Measurements from ENCODE around the gene C9orf50.
"Not testable (repeated sequence)": the region's sequence is repeated elsewhere in the genome, so short reads cannot be mapped to it uniquely, and the experiment has no call there.

C9orf50 gene

DNA sequence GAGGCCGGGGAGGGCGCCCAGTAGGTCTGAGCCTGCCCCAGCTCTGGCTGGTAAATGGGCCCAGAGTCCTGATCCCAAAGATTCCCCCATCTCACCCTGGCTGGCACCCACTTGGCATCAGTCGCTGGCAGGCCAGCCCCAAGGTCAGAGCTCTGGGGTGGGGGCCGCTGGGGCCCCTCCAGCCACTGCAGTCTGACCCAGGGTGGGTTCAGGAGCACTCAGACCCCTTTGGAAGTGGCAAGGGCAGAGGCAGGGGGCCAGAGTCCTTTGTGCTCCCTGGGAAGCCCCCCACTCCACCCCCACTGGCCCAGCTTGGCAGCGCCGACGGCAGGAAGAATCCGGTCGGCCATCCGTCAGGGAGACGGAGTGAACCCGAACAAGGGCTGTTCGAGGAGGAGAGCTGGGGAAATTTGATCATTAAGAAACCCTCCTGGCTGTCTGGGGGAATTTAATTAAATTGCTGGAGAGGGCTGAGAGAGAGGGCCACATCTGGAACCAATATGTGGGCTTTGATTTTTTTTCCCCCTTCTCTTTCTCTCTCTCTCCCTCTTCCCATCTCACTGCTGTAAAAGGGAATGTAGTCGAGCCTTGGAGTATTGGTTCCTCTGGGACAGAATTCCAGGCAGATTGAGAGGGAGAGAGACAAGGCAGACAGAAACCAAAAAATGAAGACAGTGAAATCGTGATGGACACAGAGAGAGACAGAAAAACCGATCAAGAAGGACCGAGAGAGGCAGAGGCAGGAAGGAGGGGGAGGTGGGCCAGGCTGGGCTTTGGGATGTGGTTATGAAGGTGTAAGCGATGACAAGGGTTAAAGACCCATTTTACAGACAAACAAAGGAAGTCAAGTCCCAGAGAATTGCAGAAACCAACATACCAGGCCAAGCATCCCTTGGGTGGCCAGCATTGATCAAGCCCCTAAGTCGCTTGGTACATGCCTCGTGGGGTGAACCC, 29.1 kb upstream of the C9orf50 start:
- no peak for DNase-seq
- in situ Hi-C loops (cut with MboI; ENCODE audit: low pct_unique_long_range_greater_than_20kb, low sequenced_read_pairs) = no loop called here

DNA sequence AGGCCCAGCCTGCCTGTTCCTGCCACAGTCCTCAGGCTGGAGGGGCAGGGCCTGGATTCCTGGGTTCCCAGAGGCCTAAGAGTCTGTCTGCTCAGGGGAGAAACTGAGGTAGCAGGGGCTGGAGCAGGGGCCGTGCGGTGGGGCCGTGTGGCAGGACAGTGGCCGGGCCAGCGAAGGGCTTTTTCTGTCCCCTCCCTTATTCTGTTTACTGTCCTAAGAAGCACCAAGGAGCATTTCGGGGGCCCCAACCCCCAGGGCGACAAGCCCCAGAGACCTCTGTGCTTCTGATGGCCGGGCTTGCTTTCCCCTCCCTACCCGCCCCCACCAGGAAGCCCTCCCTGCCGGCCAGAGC, 27.8 kb upstream of the C9orf50 start:
- DNase-seq = no peak
- in situ Hi-C loops (cut with MboI; ENCODE audit: low pct_unique_long_range_greater_than_20kb, low sequenced_read_pairs) = no loop called here

DNA sequence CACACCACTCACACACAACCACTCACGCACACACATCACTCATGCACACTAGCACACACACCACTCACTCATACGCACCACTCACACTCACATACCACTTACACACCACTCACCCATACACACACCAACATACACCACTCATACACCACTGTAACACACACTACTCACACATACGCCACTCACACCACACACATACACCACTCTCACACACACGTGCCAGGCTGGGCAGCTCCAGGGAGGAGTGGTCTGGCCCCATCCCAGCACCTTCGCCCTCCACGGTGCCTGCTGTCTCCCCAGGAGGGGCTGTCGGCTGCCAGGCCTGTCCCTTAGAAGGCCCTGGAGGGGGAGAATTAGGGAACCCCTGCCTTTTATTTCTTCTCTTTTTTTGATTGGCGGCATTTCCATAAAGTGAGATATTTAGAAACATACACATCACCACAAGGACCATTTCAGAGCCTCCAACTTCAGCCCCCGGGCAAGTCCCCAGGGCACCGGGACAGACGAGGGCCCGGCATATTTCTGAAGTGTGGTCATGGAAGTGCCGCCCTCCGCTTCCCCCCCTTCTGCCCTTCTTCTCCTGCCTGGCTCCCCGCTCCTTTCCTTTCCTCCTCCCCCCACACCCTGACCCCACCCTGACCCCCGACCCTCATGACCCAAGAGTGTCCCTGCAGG, 27.3 kb upstream of the C9orf50 start:
- in situ Hi-C loops (cut with MboI; ENCODE audit: low pct_unique_long_range_greater_than_20kb, low sequenced_read_pairs) = no loop called here
- no peak for DNase-seq

- no peak for DNase-seq
- in situ Hi-C loops (cut with MboI; ENCODE audit: low pct_unique_long_range_greater_than_20kb, low sequenced_read_pairs) = no loop called here
These were observed 26.7 kb upstream of the C9orf50 start for GRCh38 chr9:129647635-129648034.

DNA sequence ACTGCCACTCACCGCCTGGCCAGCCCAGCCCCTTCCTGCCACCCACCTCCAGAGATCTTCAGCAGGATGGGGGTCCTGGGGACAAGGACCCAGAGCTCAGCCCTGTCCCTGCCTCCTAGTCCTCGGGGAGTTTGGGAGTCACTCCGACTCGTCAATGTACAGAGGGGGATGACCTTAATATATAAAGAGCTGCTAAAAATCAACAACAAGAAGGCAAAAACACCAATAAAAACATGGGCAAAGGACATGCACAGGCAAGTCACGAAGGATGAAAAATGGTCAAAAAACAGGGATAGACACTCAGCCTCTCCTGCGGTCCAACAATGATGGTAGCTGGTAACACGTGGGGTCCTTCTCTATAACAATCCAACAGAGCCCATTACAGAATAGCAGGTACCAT, 25.8 kb upstream of the C9orf50 start:
- DNase-seq = no peak
- in situ Hi-C loops (cut with MboI; ENCODE audit: low pct_unique_long_range_greater_than_20kb, low sequenced_read_pairs) = no loop called here

DNA sequence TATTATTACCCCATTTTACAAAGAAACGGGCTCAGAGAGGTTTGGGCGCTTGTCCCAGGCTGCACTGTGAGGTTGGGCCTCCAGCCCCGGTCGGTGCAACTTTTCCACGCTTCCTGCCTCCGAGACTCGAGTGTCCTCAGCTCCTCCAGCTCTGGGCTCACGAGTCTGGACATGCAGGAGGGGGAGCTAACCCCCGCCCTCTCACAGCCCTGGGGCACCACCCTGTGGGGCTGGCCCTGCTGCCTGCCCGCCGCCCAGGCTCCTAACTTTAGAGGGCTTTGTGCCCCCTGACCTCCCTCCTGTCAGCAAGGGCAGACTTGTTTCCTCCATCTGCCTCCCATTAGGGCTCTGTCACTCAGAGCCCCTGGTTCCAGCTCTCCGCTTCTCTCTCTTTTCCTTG, 25.4 kb upstream of the C9orf50 start:
- in situ Hi-C loops (cut with MboI; ENCODE audit: low pct_unique_long_range_greater_than_20kb, low sequenced_read_pairs) = no loop called here
- no peak for DNase-seq

- no peak for DNase-seq
- in situ Hi-C loops (cut with MboI; ENCODE audit: low pct_unique_long_range_greater_than_20kb, low sequenced_read_pairs) = no loop called here
These were observed 24.0 kb upstream of the C9orf50 start for GRCh38 chr9:129644902-129645301.

DNA sequence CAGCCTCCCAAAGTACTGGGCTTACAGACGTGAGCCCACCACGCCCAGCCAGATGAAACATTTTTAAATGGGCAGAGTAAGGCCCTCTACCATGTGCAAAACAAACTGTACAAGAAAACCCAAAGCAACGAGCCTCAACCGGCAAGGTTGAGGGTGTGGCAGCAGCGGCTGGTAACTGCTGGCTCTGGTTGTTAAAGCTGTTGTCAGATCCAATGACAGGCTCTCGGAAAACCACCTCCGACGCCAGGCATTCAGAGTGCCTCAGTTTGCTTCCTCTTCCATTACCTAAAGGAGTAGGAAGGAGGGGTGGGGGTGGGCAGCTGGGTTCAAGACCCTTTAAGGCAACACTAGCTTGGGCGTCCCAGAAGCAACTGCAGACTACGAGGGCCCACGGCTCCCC, 23.5 kb upstream of the C9orf50 start:
- in situ Hi-C loops (cut with MboI; ENCODE audit: low pct_unique_long_range_greater_than_20kb, low sequenced_read_pairs) = no loop called here
- DNase-seq = no peak

DNA sequence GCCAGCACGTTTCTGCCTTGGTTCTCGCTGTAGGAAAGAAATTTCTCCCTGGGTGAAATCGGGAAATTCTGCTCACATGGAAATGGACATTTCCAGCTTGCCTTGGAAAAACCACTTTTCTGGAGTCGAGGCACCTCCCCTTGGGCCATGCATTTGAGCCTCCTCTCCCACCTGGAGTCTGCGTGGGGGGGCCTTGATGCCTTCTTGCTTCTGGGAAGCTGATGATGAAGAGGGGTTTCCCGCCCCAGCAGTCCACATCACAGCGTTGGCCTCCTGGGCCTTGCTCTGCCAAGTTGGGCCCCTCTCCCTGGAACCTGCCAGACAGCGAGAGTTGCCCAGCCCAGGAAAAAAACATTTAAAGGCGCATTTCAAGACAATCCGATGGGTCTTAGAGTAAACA, 22.8 kb upstream of the C9orf50 start:
- in situ Hi-C loops (cut with MboI; ENCODE audit: low pct_unique_long_range_greater_than_20kb, low sequenced_read_pairs) = no loop called here

GRCh38 chr9:129641750-129642585, 21.1 kb upstream of the C9orf50 start, which contains the start of gene ASB6:
Gene ASB6, minus strand, starts transcription at chr9:129642151. Its CDS starts 152 bp downstream, at chr9:129641999.
- in situ Hi-C loops (cut with MboI; ENCODE audit: low pct_unique_long_range_greater_than_20kb, low sequenced_read_pairs) = no loop called here
- peak; percentile 97 for DNase-seq

More for the DNA sequence above, 22.8 kb upstream of the C9orf50 start:
- DNase-seq = no peak

DNA sequence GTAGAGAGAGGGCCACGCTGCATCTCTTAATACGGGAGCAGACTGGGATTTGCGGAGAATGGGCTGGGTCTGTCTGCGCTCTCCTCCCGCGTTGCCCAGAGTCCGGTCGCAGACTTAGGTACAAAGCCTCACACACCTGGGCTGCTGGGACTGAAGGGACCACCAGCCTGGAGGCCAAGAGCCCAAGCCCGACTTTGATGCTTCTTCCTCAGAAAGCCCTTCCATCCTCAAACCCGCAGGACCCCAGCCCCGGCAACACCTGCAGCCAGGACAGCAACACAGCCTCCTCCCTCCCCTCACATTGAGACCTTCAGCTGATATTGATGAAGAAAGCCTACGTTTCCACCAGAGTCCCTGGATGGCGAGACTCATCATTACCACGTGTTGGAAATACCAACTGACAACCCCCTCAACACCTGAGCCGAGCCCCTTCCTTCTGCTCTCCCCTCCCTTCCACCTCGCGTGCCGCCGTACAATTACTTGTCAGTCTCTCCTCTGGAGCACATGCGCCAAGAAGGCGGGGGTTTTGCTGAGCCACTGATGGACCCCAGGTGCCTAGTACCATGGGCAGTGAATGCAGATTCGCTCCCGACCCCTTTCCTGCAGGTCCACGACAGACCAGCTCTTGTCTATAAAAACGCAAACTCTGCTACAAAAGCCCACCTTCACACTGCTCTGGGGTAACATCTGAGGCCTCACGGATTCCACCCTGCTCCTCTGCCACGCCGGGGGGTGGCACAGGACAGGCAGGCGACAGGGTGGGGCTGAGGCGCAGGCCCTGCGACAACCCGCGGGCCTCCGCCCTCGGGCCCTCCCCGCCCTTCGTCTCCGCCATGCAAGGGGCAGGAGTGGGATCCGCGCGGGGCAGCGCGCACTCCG, 20.2 kb upstream of the C9orf50 start:
- DNase-seq = no peak
- in situ Hi-C loops (cut with MboI; ENCODE audit: low pct_unique_long_range_greater_than_20kb, low sequenced_read_pairs) = no loop called here

DNA sequence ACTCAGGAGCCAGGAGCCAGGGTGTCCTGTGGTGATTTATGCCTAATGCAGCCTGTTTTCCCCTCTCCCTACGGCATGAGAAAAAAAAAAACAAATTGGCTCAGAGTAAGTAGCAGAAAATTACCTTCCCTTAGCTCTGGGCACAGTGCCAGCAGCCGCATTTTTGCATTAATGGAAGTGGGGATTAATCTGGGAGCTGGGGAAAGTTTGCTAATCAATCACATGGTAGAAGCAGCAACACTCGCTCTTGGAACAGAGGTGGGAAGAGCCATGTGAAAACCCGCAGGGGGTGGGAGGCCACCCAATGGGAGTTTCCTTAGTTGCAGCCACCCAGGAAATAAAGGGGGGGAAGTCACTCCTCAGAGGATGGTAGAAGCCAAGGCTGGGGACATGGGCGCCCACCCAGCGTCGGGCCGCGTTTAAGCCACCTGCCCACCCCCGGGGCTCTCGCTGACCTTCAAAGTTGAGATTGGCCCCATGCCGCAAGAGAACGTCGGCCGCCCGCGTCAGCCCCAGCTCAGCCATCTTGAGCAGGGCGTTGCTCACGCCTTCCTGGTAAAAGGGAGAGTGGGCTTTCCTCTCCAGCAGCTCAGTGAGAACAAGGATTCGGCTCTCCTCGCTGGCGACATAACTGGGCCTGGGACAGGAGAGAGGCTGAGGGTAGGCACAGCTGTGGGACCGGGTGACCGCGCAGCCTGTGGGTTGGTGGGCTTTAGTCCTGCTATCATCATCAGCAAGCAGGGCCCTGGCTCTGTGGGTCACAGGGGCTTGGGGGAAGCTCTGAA, 19.4 kb upstream of the C9orf50 start:
- in situ Hi-C loops (cut with MboI; ENCODE audit: low pct_unique_long_range_greater_than_20kb, low sequenced_read_pairs) = no loop called here
- no peak for DNase-seq

- DNase-seq = no peak
- in situ Hi-C loops (cut with MboI; ENCODE audit: low pct_unique_long_range_greater_than_20kb, low sequenced_read_pairs) = no loop called here
These were observed 18.8 kb upstream of the C9orf50 start for GRCh38 chr9:129639756-129640085.

GRCh38 chr9:129639034-129639630, 18.2 kb upstream of the C9orf50 start:
- in situ Hi-C loops (cut with MboI; ENCODE audit: low pct_unique_long_range_greater_than_20kb, low sequenced_read_pairs) = no loop called here
- DNase-seq = no peak

DNA sequence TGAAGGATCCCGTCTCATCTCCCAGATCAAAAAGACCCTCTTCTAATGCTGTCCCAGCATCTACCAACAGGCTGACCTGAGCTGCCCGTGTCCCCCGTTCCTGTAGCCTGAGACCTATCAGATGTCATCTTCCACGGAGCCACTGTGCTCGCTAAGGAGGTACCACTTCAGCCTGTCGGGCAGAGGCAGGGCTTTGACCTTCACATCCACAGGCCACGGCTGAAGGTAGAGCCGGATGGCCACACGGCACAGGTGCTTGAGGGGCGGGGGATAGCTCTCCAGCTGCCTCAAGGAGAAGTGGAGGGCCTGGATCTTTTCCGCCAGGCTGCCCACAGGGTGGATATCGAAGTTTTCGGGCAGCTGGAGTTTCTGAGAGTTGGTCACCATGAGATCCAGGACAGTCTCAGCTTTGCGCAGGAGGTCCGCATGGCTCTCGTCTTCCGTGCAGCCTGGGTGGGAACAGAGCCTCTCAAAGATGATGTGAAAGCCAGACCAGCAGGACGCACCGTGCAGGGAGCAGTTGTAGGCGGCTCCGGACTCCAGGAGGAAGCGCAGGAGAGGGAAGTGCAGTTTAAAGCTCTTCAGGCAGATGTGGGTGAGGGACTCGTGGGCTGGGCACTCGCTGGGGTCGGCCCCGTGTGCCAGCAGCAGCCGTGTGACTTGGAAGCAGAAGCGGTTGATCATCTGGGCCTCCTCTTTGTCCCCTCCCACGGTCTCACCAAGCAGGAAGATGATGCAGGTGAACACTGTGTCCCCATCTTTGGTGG, 17.0 kb upstream of the C9orf50 start:
- in situ Hi-C loops (cut with MboI; ENCODE audit: low pct_unique_long_range_greater_than_20kb, low sequenced_read_pairs) = no loop called here
- no peak for DNase-seq

DNA sequence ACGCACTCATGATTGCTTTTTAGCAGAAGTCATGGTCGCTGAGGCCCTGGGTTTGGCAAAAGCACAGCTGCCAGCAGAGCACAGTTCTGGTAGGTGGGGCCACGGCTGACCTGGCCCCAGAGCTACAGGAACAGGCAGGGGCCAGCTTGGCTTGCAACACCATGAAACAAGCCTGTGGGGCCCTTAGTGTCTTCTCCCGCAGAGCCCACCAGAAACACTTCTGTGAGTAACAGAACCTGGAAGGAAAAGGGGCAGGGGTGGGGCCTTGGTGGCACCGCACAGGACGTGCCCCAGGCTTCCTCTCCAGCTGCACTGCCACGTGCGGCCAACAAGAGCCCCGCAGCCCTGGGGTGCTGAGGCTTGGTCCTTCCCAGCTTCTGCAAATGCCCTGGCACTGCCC, 16.2 kb upstream of the C9orf50 start:
- DNase-seq = no peak
- in situ Hi-C loops (cut with MboI; ENCODE audit: low pct_unique_long_range_greater_than_20kb, low sequenced_read_pairs) = no loop called here

- in situ Hi-C loops (cut with MboI; ENCODE audit: low pct_unique_long_range_greater_than_20kb, low sequenced_read_pairs); DNase-seq: not testable (repeated sequence)
These were observed 15.4 kb upstream of the C9orf50 start for GRCh38 chr9:129636343-129636742.

All from KBM-7 (cell line).